PC-9 (cell line): Measurements from ENCODE around the gene KCTD21.

Experiments
- EZH2 ChIP-seq: fragments of 200-600 bp; sonication (generic); IDR thresholded peaks from 2 replicates; pipeline ENCODE4 v1.8.0; 2017; ENCODE audit warnings: antibody characterized with exemption, low read depth
- TF ChIP-seq, protein P1 (sequence below): fragments of 200-600 bp; sonication (generic); conservative IDR thresholded peaks from 2 replicates; pipeline ENCODE4 v1.6.1; 2017; ENCODE audit warnings: mixed run types, antibody characterized with exemption, mild to moderate bottlenecking, moderate library complexity

DNA sequence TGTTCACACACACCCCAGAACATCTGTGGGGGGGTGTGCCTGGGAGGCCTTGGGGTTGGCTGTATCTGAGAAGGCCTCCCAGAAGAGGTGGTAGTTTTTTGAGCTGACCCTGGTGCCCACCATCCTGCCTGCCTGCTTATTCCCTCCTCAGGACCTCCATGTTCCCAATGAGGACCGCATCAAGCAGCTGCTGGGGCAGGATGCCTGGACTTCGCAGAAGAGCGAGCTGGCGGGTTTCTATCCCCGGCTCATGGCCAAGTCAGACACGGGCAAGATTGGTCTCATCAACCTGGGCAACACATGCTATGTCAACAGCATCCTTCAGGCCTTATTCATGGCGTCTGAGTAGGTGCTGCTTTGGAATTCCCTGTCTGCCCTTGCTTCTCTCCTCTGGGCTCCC is 17.3 kb upstream of the KCTD21 start:
- TF ChIP-seq, protein P1, sequence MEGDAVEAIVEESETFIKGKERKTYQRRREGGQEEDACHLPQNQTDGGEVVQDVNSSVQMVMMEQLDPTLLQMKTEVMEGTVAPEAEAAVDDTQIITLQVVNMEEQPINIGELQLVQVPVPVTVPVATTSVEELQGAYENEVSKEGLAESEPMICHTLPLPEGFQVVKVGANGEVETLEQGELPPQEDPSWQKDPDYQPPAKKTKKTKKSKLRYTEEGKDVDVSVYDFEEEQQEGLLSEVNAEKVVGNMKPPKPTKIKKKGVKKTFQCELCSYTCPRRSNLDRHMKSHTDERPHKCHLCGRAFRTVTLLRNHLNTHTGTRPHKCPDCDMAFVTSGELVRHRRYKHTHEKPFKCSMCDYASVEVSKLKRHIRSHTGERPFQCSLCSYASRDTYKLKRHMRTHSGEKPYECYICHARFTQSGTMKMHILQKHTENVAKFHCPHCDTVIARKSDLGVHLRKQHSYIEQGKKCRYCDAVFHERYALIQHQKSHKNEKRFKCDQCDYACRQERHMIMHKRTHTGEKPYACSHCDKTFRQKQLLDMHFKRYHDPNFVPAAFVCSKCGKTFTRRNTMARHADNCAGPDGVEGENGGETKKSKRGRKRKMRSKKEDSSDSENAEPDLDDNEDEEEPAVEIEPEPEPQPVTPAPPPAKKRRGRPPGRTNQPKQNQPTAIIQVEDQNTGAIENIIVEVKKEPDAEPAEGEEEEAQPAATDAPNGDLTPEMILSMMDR, result no peak
- no peak for TF ChIP-seq EZH2
